ENCODE measurements around the gene DBNDD1.

Gene DBNDD1

GRCh38 chr16:89957216-89957785 is 62.0 kb downstream of the DBNDD1 start:
- no peak for DNase-seq

- no peak for DNase-seq
Observed at GRCh38 chr16:89956505-89957215, 62.6 kb downstream of the DBNDD1 start.

DNA sequence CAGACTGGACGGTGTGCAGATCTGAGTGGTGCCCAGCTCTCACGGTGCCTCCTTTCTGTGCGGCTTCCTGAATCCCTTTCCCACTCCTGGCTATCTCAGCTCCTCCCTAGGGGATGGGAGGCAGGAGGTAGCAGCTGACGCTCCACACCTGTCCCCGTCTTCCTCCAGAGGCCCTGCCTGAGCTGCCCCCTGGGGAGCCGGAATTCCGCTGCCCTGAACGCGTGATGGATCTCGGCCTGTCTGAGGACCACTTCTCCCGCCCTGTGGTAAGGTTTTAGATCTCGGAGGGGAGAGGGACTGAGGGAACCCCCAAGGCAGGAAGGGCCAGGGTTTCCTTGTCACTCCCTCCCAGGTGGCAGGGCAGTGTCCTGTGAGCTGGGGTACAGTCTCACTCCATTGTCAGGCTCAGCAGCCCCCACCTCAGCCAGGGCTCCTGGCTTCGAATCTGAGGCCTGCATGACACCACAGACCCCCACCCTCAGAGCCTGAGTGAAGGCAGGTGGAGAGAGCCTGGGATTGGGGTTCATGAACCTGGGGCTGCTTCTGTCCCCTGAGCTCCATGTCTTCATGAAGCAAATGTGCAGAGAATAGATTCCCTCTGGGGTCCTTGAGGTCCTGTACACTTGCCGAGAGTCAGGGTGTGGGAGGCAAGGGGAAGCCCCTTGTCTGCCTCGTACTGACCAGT is 64.1 kb downstream of the DBNDD1 start:
- no peak for DNase-seq

All from NCI-H2081 treated with DMSO at 0.1 percent for 48 hours (cell line).